ENCODE measurements around the gene RNF5. TPM values are rescaled to one million over a fixed set of nuclear protein-coding genes. Genes with fewer than 3 reads are reported as not detected.
"Not testable (repeated sequence)": the region's sequence is repeated elsewhere in the genome, so short reads cannot be mapped to it uniquely, and the experiment has no call there.

RNF5 gene
- polyA plus RNA-seq, 4 donors, result 106 to 232 (median 162) TPM

DNA sequence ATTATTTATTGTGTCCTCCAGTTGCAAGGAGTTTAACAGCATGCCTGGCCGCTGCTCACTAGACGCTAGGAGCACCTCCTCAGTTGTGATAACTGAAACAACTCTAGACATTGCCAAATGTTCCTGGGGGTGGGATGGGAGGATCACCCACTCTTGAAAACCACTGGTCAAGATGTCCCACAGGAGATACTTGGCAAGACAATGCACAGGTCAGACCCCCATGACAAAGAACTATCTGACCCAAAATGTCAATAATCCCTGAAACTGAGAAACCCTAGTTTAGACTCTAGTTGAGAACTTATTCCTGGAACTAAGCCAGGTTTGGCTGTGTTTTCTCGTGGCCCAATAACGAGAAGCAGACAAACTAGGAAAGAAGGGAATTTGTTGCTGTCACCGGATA, 38.6 kb upstream of the RNF5 start:
- no peaks in the 10 kb centered on the region for H3K36me3 ChIP-seq (ENCODE audit: control insufficient read depth in 3 of 3, insufficient read depth in 2 of 3, low read depth in 1 of 3, low read length in 3 of 3)
- no peaks in the 10 kb centered on the region for H3K9me3 ChIP-seq (ENCODE audit: control insufficient read depth in 2 of 2, insufficient read depth in 1 of 2, low read depth in 1 of 2, low read length in 1 of 2)
- no peak for FAIRE-seq
- H3K27ac ChIP-seq (ENCODE audit: low read depth in 1 of 3, low read length in 2 of 3), result no peak overlapping the region
- no peak for DNase-seq
- H3K4me3 ChIP-seq (ENCODE audit: low read depth in 1 of 3, low read length in 3 of 3), result no peak overlapping the region
- no peaks in the 10 kb centered on the region for H3K27me3 ChIP-seq (ENCODE audit: control insufficient read depth in 3 of 3, insufficient read depth in 3 of 3, low read length in 3 of 3)
- peaks cover 0 to 23% (median 0%) of the 10 kb centered on the region in 3 donors for H3K4me1 ChIP-seq (ENCODE audit: control insufficient read depth in 3 of 3, insufficient read depth in 2 of 3, low read depth in 1 of 3, low read length in 2 of 3)
- WGBS, 3 donors, result 67 to 84% (median 84%) methylated on average over 5 of the region's 5 CpGs

DNA sequence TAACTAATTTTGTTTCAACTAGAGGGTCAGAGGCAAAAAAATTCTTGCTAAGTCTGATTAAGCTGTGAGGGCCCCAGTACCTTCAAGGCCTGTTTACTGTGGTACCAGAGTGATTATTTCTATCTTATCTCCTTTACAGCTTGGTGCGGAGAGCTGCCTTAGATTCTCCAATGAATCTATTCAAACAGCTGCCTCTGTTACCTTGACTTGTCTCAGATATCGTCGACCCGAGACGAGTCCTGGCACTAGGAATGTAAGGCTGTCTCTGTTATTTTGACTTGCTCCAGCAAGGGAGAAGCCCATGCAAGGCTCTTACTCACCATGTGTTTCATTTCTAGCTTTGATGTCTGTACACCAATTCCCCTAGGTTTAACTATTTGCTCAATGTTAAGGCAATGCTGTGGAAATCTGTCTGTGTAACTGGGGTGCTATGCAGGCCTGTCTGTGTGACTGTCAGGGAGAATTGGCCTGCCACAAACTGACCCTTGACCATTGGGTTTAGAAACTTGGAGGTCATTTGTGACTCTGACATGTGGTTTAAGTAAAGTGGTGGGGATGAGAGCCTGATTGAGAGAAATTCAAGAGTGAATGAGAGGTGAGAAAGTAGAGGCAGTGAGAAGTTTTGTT, 37.7 kb upstream of the RNF5 start:
- Histone ChIP-seq H3K27me3 (ENCODE audit: control insufficient read depth in 3 of 3, insufficient read depth in 3 of 3, low read length in 3 of 3) (peaks cover 0 to under 1% (median 0%) of the 10 kb centered on the region in 3 donors), H3K36me3 (ENCODE audit: control insufficient read depth in 3 of 3, insufficient read depth in 2 of 3, low read depth in 1 of 3, low read length in 3 of 3) (no peaks in the 10 kb centered on the region), H3K4me1 (ENCODE audit: control insufficient read depth in 3 of 3, insufficient read depth in 2 of 3, low read depth in 1 of 3, low read length in 2 of 3) (peaks cover 0 to 23% (median 0%) of the 10 kb centered on the region in 3 donors), H3K9me3 (ENCODE audit: control insufficient read depth in 2 of 2, insufficient read depth in 1 of 2, low read depth in 1 of 2, low read length in 1 of 2) (no peaks in the 10 kb centered on the region), H3K27ac (ENCODE audit: low read depth in 1 of 3, low read length in 2 of 3) (peak overlapping the region in 1 of 3 donors; percentile 36), H3K4me3 (ENCODE audit: low read depth in 1 of 3, low read length in 3 of 3) (no peak overlapping the region)
- DNase-seq (peak in 1 of 2 donors; percentile 21), FAIRE-seq (no peak)
- WGBS, 3 donors, result 20 to 54% (median 42%) methylated on average over 5 of the region's 5 CpGs

DNA sequence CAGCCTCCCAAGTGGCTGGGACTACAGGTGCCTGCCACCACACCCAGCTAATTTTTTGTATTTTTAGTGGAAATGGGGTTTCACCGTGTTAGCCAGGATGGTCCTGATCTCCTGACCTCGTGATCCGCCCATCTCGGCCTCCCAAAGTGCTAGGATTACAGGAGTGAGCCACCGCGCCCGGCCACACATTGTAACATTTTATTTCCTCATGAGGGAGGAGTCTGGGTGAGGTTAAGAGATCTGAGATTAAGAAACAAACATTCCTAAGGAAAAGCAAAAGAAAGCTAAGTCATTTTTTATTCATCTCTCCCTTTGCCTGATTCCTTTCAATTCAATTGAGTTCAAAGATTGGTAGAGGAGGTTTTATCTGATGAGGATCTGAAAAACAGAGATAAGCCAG, 34.0 kb upstream of the RNF5 start:
- peak; percentile 49 to 63 for DNase-seq
- not testable (repeated sequence) for H3K36me3 ChIP-seq (ENCODE audit: control insufficient read depth in 3 of 3, insufficient read depth in 2 of 3, low read depth in 1 of 3, low read length in 3 of 3); FAIRE-seq; H3K4me3 ChIP-seq (ENCODE audit: low read depth in 1 of 3, low read length in 3 of 3); H3K27ac ChIP-seq (ENCODE audit: low read depth in 1 of 3, low read length in 2 of 3); H3K9me3 ChIP-seq (ENCODE audit: control insufficient read depth in 2 of 2, insufficient read depth in 1 of 2, low read depth in 1 of 2, low read length in 1 of 2)
- 20 to 69% (median 44%) methylated on average over 7 of the region's 7 CpGs for WGBS, 3 donors
- peaks cover 0 to 34% (median 0%) of the 10 kb centered on the region in 3 donors for H3K4me1 ChIP-seq (ENCODE audit: control insufficient read depth in 3 of 3, insufficient read depth in 2 of 3, low read depth in 1 of 3, low read length in 2 of 3)
- peaks cover 0 to 12% (median 0%) of the 10 kb centered on the region in 3 donors for H3K27me3 ChIP-seq (ENCODE audit: control insufficient read depth in 3 of 3, insufficient read depth in 3 of 3, low read length in 3 of 3)

DNA sequence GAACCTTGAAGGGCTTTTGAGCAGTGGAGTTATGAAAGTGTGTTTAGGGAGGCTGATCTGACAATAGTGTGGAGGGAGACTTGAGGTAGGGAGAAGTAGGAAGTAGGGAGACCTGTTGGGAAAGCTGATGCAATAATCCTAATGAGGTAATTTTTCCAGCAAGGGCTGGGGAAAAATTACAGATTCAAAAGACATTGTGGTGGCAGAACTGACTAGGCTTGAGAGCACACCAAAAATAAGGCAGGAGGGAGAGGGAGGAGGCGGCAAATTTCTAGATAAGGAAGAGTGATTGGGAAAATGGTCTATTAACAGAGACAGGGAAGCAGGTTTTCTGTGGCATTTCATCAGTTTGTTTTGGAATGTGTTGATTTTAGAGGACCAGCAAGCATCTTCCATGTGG, 31.9 kb upstream of the RNF5 start:
- no peak for FAIRE-seq
- H3K27ac ChIP-seq (ENCODE audit: low read depth in 1 of 3, low read length in 2 of 3), result no peak overlapping the region
- H3K4me1 ChIP-seq (ENCODE audit: control insufficient read depth in 3 of 3, insufficient read depth in 2 of 3, low read depth in 1 of 3, low read length in 2 of 3), result peaks cover 0 to 29% (median 0%) of the 10 kb centered on the region in 3 donors
- no peak overlapping the region for H3K4me3 ChIP-seq (ENCODE audit: low read depth in 1 of 3, low read length in 3 of 3)
- no peaks in the 10 kb centered on the region for H3K9me3 ChIP-seq (ENCODE audit: control insufficient read depth in 2 of 2, insufficient read depth in 1 of 2, low read depth in 1 of 2, low read length in 1 of 2)
- 83 to 86% (median 85%) methylated on average over 1 of the region's 1 CpG for WGBS, 3 donors
- peaks cover 0 to 19% (median 2%) of the 10 kb centered on the region in 3 donors for H3K27me3 ChIP-seq (ENCODE audit: control insufficient read depth in 3 of 3, insufficient read depth in 3 of 3, low read length in 3 of 3)
- peaks cover 0 to 5% (median 0%) of the 10 kb centered on the region in 3 donors for H3K36me3 ChIP-seq (ENCODE audit: control insufficient read depth in 3 of 3, insufficient read depth in 2 of 3, low read depth in 1 of 3, low read length in 3 of 3)
- peak in 1 of 2 donors; percentile 26 for DNase-seq

DNA sequence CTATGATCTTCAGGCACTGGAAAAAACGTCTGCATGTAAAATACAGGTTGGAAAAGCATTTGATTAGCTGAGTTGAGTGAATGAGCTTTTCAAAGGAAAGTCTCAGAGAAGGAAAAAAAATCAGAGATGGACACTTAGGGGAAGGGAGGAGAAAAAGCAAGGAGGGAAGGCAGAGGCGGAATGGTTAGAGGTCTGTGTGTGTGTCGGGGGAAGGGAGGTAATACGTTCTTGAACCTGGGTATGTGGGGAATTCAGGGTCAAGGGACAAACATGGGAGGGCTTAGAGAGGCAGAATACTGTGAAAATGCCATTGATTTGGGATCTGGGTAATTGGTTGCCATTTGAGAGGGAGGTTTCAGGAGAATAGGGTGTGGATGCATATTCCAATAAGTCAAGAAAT, 31.5 kb upstream of the RNF5 start:
- DNase-seq (no peak), FAIRE-seq (no peak)
- Histone ChIP-seq H3K4me1 (ENCODE audit: control insufficient read depth in 3 of 3, insufficient read depth in 2 of 3, low read depth in 1 of 3, low read length in 2 of 3) (peaks cover 0 to 30% (median 0%) of the 10 kb centered on the region in 3 donors), H3K36me3 (ENCODE audit: control insufficient read depth in 3 of 3, insufficient read depth in 2 of 3, low read depth in 1 of 3, low read length in 3 of 3) (peaks cover 0 to 5% (median 0%) of the 10 kb centered on the region in 3 donors), H3K4me3 (ENCODE audit: low read depth in 1 of 3, low read length in 3 of 3) (no peak overlapping the region), H3K9me3 (ENCODE audit: control insufficient read depth in 2 of 2, insufficient read depth in 1 of 2, low read depth in 1 of 2, low read length in 1 of 2) (no peaks in the 10 kb centered on the region), H3K27ac (ENCODE audit: low read depth in 1 of 3, low read length in 2 of 3) (no peak overlapping the region), H3K27me3 (ENCODE audit: control insufficient read depth in 3 of 3, insufficient read depth in 3 of 3, low read length in 3 of 3) (peaks cover 0 to 19% (median 2%) of the 10 kb centered on the region in 3 donors)
- 57 to 66% (median 66%) methylated on average over 4 of the region's 4 CpGs for whole genome bisulfite sequencing, 3 donors

GRCh38 chr6:32147401-32148132, 30.6 kb upstream of the RNF5 start:
- peaks cover 0 to 5% (median 0%) of the 10 kb centered on the region in 3 donors for H3K36me3 ChIP-seq (ENCODE audit: control insufficient read depth in 3 of 3, insufficient read depth in 2 of 3, low read depth in 1 of 3, low read length in 3 of 3)
- peaks cover 0 to 19% (median 2%) of the 10 kb centered on the region in 3 donors for H3K27me3 ChIP-seq (ENCODE audit: control insufficient read depth in 3 of 3, insufficient read depth in 3 of 3, low read length in 3 of 3)
- peak overlapping the region in 1 of 3 donors; percentile 70 for H3K4me3 ChIP-seq (ENCODE audit: low read depth in 1 of 3, low read length in 3 of 3)
- DNase-seq (no peak), FAIRE-seq (no peak)
- no peak overlapping the region for H3K27ac ChIP-seq (ENCODE audit: low read depth in 1 of 3, low read length in 2 of 3)
- no peaks in the 10 kb centered on the region for H3K9me3 ChIP-seq (ENCODE audit: control insufficient read depth in 2 of 2, insufficient read depth in 1 of 2, low read depth in 1 of 2, low read length in 1 of 2)
- peaks cover 0 to 28% (median 0%) of the 10 kb centered on the region in 3 donors for H3K4me1 ChIP-seq (ENCODE audit: control insufficient read depth in 3 of 3, insufficient read depth in 2 of 3, low read depth in 1 of 3, low read length in 2 of 3)
- 83 to 92% (median 89%) methylated on average over 4 of the region's 4 CpGs for WGBS, 3 donors

DNA sequence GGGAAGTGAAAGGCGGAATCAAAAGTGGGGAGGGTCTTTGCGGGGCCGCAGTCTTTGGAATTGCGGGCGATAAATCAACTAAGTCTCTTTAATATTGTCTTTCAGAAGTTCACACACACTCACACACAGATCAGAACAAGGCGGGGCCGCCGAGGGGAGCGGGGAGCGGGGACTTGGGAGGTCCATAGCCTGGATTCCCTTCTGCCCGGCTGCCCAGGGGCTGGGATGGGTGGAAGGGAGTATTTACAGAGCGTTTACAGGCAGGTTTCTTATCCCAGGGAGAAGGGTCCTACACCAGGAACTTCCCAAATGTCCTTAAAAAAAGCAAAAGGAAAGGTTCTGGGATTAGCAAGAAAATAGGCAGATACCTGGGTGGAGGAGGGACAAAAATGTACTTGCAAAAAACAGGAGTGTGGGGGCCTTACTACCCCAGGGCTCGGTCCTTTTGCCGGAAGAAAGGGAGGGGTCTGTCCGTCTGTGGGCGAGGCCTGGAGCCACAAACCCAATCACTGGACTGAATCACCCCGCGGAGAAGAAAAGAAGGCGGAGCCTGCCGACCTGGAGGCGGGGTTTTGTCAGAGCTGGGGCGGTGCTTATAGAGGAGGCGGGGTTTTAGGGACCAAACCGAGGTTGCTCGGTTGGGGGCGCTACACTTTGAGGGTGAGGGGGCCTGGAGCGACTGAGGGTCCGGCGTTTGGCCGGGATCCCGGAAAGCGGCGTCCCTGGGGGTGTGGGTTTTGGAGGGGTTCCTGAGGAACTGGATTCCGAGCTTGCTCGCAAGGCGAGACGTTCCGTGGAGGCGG, 29.7 kb upstream of the RNF5 start:
- H3K4me1 ChIP-seq (ENCODE audit: control insufficient read depth in 3 of 3, insufficient read depth in 2 of 3, low read depth in 1 of 3, low read length in 2 of 3), result peaks cover 0 to 37% (median 0%) of the 10 kb centered on the region in 3 donors
- DNase-seq (peak; percentile 86 to 89), FAIRE-seq (no peak)
- no peak overlapping the region for H3K27ac ChIP-seq (ENCODE audit: low read depth in 1 of 3, low read length in 2 of 3)
- peaks cover 0 to 5% (median 0%) of the 10 kb centered on the region in 3 donors for H3K36me3 ChIP-seq (ENCODE audit: control insufficient read depth in 3 of 3, insufficient read depth in 2 of 3, low read depth in 1 of 3, low read length in 3 of 3)
- peak overlapping the region in 2 of 3 donors; percentile 31 to 70 for H3K4me3 ChIP-seq (ENCODE audit: low read depth in 1 of 3, low read length in 3 of 3)
- WGBS, 3 donors, result 14 to 36% (median 31%) methylated on average over 39 of the region's 39 CpGs
- peaks cover 0 to 19% (median 2%) of the 10 kb centered on the region in 3 donors for H3K27me3 ChIP-seq (ENCODE audit: control insufficient read depth in 3 of 3, insufficient read depth in 3 of 3, low read length in 3 of 3)
- H3K9me3 ChIP-seq (ENCODE audit: control insufficient read depth in 2 of 2, insufficient read depth in 1 of 2, low read depth in 1 of 2, low read length in 1 of 2), result no peaks in the 10 kb centered on the region
